IPS-18a (cell line): ENCODE results near the gene ANAPC15.
A peak's percentile ranks its signal among the peaks of the same experiment; 100 is the strongest.

Experiments used
- H3K27ac ChIP-seq: one replicate; pipeline ENCODE4 v1.5.1; 2013; ENCODE audit warnings: low read length
- H3K27me3 ChIP-seq: one replicate; pipeline ENCODE4 v1.6.1; 2013; ENCODE audit warnings: mild to moderate bottlenecking, low read length; ENCODE audit not compliant: control insufficient read depth, insufficient read depth
- H3K36me3 ChIP-seq: one replicate; pipeline ENCODE4 v1.6.1; 2013; ENCODE audit warnings: low read depth, low read length; ENCODE audit not compliant: control insufficient read depth
- H3K4me1 ChIP-seq: one replicate; pipeline ENCODE4 v1.6.1; 2013; ENCODE audit warnings: low read depth, low read length; ENCODE audit not compliant: control insufficient read depth
- H3K4me3 ChIP-seq: one replicate; pipeline ENCODE4 v1.5.1; 2013; ENCODE audit warnings: low read length
- H3K9ac ChIP-seq: one replicate; pipeline ENCODE4 v1.6.1; 2013; ENCODE audit warnings: mild to moderate bottlenecking, low read length, moderate library complexity
- H3K9me3 ChIP-seq: one replicate; pipeline ENCODE4 v1.6.1; 2013; ENCODE audit warnings: low read depth, low read length; ENCODE audit not compliant: control insufficient read depth

ANAPC15 gene

DNA sequence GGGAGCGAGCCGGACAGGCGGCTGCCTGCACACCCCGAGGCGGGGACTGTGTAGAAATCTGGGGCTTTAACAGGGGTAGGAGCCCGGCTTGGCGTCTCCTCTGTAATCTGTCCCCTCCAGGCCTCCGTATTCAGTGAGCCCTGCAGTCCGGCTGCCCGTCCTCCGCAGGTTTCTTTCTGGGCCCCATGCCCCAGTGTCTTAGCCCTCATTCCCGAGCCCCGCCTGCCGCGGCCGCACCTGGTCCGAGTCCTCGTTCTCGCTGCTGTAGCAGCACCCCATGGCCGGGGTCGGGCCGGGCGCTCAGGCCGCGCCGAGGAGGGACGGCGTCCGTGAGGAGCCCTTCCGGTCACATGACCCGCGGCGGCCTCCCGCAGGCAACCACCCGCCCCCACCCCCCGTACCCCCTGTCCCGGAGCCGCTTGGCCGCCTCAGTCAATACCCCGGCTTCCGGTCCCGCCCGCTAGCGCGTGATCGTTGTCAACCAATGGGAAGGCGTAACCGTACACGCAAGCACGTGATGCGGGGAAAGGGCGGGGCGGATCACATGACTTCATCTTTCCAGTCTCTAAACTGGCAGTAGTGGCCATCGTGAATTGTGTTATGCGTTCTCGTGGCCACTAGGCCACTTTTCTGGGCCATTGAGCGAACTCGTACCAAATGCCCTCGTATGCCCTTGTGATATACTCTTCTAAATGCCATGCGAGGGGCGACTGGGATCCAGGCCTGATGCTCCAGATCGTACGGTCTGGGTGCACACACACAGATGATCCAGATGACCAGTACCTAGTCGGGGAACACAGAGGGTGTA is 9.3 kb downstream of the ANAPC15 start, which contains the start of gene LAMTOR1:
Gene LAMTOR1, minus strand, starts transcription at position 352 of the 808 bp plus-strand sequence. Its CDS starts 73 bp downstream, at position 279.
- no peaks in the 10 kb centered on the region for H3K27me3 ChIP-seq
- H3K9ac ChIP-seq = peak within 1 kb of the TSS; percentile 93
- H3K36me3 ChIP-seq = peaks cover 21% of the 10 kb centered on the region
- peak within 1 kb of the TSS; percentile 88 for H3K27ac ChIP-seq
- no peaks in the 10 kb centered on the region for H3K9me3 ChIP-seq
- peaks cover 12% of the 10 kb centered on the region for H3K4me1 ChIP-seq
- H3K4me3 ChIP-seq = peak within 1 kb of the TSS; percentile 81

DNA sequence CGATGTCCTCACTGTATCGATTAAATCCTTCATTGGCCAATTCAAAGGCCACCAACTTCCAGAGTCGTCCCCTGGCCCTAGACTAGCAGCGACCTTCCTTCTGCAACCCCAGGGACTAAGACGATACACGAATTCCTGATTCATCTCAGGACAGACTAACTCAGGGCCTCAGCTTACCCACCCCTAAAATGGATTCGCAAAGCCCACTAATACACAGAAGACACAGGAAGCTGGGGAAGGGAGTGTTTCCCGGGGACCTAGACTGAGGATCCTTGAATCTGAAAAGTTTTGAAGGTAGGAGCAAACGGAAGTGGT is 9.9 kb downstream of the ANAPC15 start:
- Histone ChIP-seq H3K4me3 (peak overlapping the region; percentile 81), H3K36me3 (peaks cover 27% of the 10 kb centered on the region), H3K9ac (peak overlapping the region; percentile 93), H3K27ac (peak overlapping the region; percentile 70), H3K4me1 (peaks cover 12% of the 10 kb centered on the region), H3K9me3 (no peaks in the 10 kb centered on the region), H3K27me3 (no peaks in the 10 kb centered on the region)

DNA sequence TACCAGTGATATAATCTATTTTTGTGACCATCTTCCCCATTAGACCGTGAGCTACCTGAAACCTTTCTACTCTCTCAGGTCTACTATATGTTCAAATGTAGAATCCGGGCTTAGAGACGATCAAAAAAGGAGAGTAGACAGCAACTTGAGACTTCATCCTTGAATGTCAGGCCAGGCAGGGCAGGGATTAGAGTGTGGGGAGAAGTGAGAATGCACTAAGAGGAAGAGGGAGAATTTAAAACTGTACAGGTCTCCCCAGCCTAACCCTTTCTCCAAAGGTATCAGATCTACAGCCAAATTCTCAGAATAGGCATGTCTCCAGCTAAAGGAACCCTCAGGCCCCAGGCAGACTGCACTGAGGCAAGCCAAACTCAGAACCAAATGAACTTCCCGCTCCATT is 10.3 kb downstream of the ANAPC15 start:
- Histone ChIP-seq H3K9ac (peak overlapping the region; percentile 93), H3K4me1 (peaks cover 12% of the 10 kb centered on the region), H3K36me3 (peaks cover 31% of the 10 kb centered on the region), H3K4me3 (peak overlapping the region; percentile 81), H3K9me3 (no peaks in the 10 kb centered on the region), H3K27ac (peak overlapping the region; percentile 70), H3K27me3 (no peaks in the 10 kb centered on the region)

DNA sequence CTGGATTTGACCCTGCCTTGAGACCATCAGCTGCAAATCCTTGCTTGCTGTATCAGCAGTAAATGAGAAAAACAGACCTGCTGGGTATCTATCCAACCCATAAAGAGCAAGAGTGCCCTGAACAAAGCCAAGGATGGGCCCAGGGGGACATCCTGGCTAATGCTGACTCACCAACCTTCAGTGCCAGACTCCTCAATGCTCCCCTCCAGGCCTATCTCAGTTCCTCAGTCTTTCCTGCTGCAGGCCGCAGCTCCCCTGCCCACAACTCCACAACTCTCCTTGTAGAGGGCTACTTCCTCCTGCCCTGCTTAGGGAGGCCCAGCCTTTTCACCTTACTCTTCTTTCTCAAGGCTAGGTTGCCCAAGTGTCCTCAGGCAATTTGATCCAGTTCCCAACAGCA is 12.0 kb downstream of the ANAPC15 start:
- Histone ChIP-seq H3K4me1 (peaks cover 12% of the 10 kb centered on the region), H3K27ac (no peak overlapping the region), H3K36me3 (peaks cover 40% of the 10 kb centered on the region), H3K9me3 (no peaks in the 10 kb centered on the region), H3K4me3 (no peak overlapping the region), H3K27me3 (no peaks in the 10 kb centered on the region), H3K9ac (no peak overlapping the region)

DNA sequence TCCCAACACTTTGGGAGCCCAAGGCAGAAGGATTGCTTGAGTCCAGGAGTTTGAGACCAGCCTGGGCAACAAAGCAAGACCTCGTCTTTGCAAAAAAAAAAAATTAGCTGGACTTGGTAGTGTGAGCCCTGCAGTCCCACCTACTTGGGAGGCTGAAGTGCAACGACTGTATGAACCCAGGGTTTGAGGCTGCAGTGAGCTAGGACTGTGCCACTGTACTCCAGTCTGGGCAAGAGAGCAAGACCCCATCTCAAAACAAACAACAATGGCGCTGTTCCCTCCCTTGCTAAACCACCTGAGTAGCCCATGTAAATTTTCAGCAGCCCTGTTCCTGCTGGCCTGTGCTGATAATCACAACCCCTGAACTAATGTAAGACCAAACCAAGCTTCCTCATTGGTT is 12.5 kb downstream of the ANAPC15 start:
- Histone ChIP-seq H3K27me3 (no peaks in the 10 kb centered on the region), H3K9ac (no peak overlapping the region), H3K4me1 (peaks cover 12% of the 10 kb centered on the region), H3K36me3 (peaks cover 40% of the 10 kb centered on the region), H3K4me3 (no peak overlapping the region), H3K9me3 (no peaks in the 10 kb centered on the region), H3K27ac (no peak overlapping the region)

DNA sequence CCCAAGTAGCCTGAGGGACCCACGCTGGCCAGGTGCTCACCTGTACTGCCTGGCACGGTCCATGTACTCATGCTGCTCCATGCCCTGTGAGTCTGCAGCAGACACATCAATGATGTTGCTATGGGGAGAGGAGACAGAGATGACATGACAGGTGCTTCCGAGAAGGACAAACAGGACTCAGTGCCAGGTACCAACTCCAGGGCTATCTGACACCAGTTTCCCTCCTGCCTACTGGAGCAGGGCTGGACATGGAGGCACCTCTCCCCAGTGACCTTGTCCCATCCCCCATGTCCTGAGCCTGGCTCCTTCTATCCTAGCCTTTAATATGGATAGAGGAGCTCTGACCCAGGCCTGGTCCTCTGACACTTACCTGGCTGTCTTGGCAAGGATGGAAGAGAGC is 13.8 kb downstream of the ANAPC15 start:
- H3K9me3 ChIP-seq = no peaks in the 10 kb centered on the region
- no peak overlapping the region for H3K4me3 ChIP-seq
- no peak overlapping the region for H3K27ac ChIP-seq
- peaks cover 47% of the 10 kb centered on the region for H3K36me3 ChIP-seq
- no peak overlapping the region for H3K9ac ChIP-seq
- H3K4me1 ChIP-seq = peaks cover 8% of the 10 kb centered on the region
- no peaks in the 10 kb centered on the region for H3K27me3 ChIP-seq

DNA sequence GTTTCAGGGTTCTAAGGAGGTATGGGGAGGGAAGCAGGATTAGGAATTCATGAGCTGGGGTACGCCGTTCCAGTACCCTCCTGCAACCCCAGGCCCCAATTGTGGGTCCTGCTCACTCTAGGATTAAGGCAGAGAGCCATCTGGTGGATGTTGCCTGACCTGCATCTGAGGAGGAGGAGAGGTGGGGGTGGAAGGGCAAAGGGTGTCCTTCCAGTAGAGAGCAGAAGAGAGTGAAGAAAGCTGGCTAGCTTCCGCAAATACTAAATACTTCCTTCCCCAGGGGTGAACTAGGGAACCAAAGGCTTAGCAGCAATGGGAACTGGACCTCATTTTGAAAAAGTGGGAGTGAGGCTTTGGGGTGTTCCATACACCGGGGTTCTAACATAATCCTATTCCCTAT is 21.2 kb downstream of the ANAPC15 start:
- peaks cover 8% of the 10 kb centered on the region for H3K36me3 ChIP-seq
- H3K9ac ChIP-seq = no peak overlapping the region
- no peak overlapping the region for H3K27ac ChIP-seq
- no peak overlapping the region for H3K4me3 ChIP-seq
- peaks cover 3% of the 10 kb centered on the region for H3K4me1 ChIP-seq
- H3K9me3 ChIP-seq = no peaks in the 10 kb centered on the region
- H3K27me3 ChIP-seq = no peaks in the 10 kb centered on the region

DNA sequence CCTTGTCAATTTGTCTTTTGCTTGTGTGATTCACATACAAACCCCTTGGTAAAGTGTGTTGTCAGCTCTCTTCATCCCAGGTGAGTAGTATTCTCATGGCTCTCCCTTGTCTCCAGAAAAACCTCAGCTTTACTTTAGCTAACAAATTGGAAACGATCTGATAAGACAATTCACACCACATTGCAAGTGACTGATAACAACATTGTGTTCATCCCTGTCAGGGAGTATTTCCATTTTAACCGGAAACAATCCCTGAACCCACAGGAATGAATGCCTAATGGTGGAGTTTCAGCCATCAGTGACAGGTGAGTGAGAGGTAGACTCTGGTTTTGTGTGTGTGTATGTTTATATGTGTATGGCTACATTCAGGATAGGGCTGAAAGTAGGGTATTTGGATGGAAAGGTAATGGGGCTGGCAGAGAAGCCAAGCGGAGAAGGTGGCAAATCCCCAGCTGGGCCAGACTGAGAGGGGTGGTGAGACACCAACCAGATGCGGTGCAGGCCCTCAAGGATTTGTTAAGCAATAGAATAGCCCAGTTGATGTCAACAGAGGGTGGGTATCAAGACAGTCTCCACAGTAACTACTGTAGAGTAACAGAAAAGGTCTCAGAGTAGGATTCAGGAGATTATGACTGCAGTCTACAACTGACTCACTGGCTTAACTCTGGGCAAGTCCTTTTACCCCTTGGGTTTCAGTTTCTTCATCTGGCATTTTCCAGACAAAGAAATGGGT is 24.3 kb downstream of the ANAPC15 start:
- H3K9me3 ChIP-seq = no peaks in the 10 kb centered on the region
- no peaks in the 10 kb centered on the region for H3K36me3 ChIP-seq
- H3K27ac ChIP-seq = no peak overlapping the region
- peaks cover 3% of the 10 kb centered on the region for H3K4me1 ChIP-seq
- no peaks in the 10 kb centered on the region for H3K27me3 ChIP-seq
- H3K9ac ChIP-seq = no peak overlapping the region
- H3K4me3 ChIP-seq = no peak overlapping the region

DNA sequence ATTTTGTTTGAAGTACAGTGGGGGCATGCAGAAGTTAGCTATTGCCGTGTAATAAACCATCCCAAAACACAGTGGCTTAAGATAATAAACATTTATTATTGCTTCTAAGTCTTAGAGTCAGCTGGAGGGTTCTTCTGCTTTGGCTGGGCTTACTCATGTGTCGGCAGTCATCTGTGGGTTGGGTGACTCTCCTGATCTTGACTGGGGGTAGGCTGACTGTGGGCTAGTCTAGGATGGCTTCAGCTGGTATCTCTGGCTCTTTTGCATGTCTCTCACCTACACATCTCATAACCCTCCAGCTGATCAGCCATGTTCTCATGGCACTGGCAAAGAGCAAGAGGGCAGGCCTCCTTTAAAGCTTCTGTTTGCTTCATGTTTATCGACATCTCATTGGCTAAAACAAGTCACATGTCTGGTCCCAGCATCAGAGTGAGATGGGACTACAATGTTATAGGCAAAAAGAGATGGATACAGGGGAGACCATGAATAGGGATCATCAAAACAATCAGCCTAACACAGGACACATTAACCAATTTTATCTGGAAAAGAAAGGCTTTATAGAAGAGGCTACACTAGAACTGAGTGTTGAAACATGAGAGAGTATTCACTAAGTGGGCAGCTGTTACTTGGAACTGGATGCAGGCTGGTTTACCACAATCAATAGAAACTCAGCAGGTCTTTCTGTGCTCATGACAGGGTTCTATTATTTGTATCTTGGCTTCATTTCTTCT is 26.7 kb downstream of the ANAPC15 start:
- Histone ChIP-seq H3K4me1 (no peaks in the 10 kb centered on the region), H3K36me3 (no peaks in the 10 kb centered on the region), H3K4me3 (no peak overlapping the region), H3K27me3 (no peaks in the 10 kb centered on the region), H3K9me3 (no peaks in the 10 kb centered on the region), H3K9ac (no peak overlapping the region), H3K27ac (no peak overlapping the region)

DNA sequence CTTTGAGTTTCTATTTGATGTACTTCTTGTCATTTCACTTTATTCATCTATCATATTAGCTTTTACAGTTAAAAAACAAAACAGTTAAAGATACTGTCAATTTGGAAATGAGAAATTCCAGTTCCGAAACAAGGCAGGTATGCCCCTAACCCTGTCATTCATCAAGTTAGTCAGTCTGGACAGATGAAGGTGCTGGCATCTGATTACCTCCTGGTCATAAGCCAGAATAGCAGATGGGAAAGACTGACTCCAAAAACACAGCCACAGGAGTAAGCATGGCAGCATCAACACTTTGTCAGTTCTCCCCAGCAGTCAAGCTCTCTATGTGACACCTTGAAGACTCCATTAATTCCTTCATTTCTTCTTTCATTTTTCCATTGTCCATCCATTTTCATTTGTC is 27.5 kb downstream of the ANAPC15 start:
- Histone ChIP-seq H3K4me1 (no peaks in the 10 kb centered on the region), H3K4me3 (no peak overlapping the region), H3K36me3 (no peaks in the 10 kb centered on the region), H3K27me3 (no peaks in the 10 kb centered on the region), H3K9me3 (no peaks in the 10 kb centered on the region), H3K9ac (no peak overlapping the region), H3K27ac (no peak overlapping the region)

DNA sequence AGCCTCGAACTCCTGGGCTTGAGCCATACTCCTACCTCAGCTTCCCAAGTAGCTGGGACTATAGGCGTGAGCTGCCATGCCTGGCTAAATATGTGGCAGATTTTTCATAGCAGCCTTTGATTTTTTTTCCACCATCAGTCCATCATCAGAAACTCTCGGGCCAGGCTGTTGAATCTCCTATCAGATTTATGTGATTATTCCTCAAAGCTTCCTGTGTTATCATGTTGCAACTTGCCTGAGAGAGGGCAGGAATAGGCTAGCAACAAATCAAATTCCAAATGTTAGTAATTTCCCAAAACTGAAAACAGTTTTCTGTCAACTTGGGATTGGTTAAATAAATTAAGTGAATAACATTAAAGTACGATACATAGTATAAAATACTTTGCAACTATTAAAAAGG is 28.4 kb downstream of the ANAPC15 start:
- H3K36me3 ChIP-seq = no peaks in the 10 kb centered on the region

More for the DNA sequence above, 28.4 kb downstream of the ANAPC15 start:
- no peaks in the 10 kb centered on the region for H3K27me3 ChIP-seq
- H3K9ac ChIP-seq = no peak overlapping the region
- H3K4me3 ChIP-seq = no peak overlapping the region
- no peaks in the 10 kb centered on the region for H3K4me1 ChIP-seq
- H3K9me3 ChIP-seq = no peaks in the 10 kb centered on the region
- H3K27ac ChIP-seq = no peak overlapping the region
